Neuronal stem cell (in vitro differentiated cells): Measurements from ENCODE around the gene ABCA12.

ENCODE experiments used
- DNase-seq: peaks from one replicate; pipeline ENCODE4 v3.0.0-alpha.2; 2013; ENCODE audit warnings: low spot score
- H2AFZ ChIP-seq: one replicate; pipeline ENCODE4 v1.6.1; 2013; ENCODE audit warnings: mild to moderate bottlenecking, low read length, inconsistent platforms
- H2AK5ac ChIP-seq: 2 replicates; pipeline ENCODE4 v1.6.1; 2013; ENCODE audit warnings: low read depth, mild to moderate bottlenecking, inconsistent platforms, low read length, moderate library complexity, mixed read lengths
- H2BK120ac ChIP-seq: 2 replicates; pipeline ENCODE4 v1.6.1; 2013; ENCODE audit warnings: low read depth, mild to moderate bottlenecking, inconsistent platforms, low read length, moderate library complexity, mixed read lengths
- H2BK12ac ChIP-seq: one replicate; pipeline ENCODE4 v1.6.1; 2013; ENCODE audit warnings: low read length, inconsistent platforms
- H2BK15ac ChIP-seq: 2 replicates; pipeline ENCODE4 v1.6.1; 2013; ENCODE audit warnings: mild to moderate bottlenecking, low read length, inconsistent platforms, mixed read lengths
- H2BK5ac ChIP-seq: one replicate; pipeline ENCODE4 v1.6.1; 2013; ENCODE audit warnings: inconsistent platforms, mild to moderate bottlenecking, low read length, moderate library complexity
- H3K14ac ChIP-seq: one replicate; pipeline ENCODE4 v1.6.1; 2013; ENCODE audit warnings: low read length, inconsistent platforms
- H3K18ac ChIP-seq: 2 replicates; pipeline ENCODE4 v1.6.1; 2013; ENCODE audit warnings: low read length, inconsistent platforms
- H3K23ac ChIP-seq: 2 replicates; pipeline ENCODE4 v1.6.1; 2013; ENCODE audit warnings: low read depth, mild to moderate bottlenecking, mixed read lengths, low read length, inconsistent platforms; ENCODE audit not compliant: poor library complexity
- H3K27ac ChIP-seq: replicated peaks from 3 replicates; pipeline ENCODE4 v1.5.1; 2013; ENCODE audit warnings: low read length, inconsistent platforms
- H3K27me3 ChIP-seq, 3 experiments: 2 replicates each; pipeline ENCODE4 v1.6.1; 2013; ENCODE audit warnings: low read length in 3 of 3, mild to moderate bottlenecking in 2 of 3, inconsistent platforms in 1 of 3, low read depth in 1 of 3, mixed read lengths in 1 of 3, moderate library complexity in 1 of 3; ENCODE audit not compliant: control insufficient read depth in 3 of 3, insufficient read depth in 3 of 3
- H3K36me3 ChIP-seq, 2 donors: replicated peaks in 1 of 2; 2 replicates each; pipeline ENCODE4 v1.6.1; 2013; ENCODE audit warnings: low read length in 2 of 2; ENCODE audit not compliant: control insufficient read depth in 2 of 2, insufficient read depth in 2 of 2
- H3K4ac ChIP-seq: 2 replicates; pipeline ENCODE4 v1.6.1; 2013; ENCODE audit warnings: inconsistent platforms, mild to moderate bottlenecking, low read length, moderate library complexity
- H3K4me1 ChIP-seq, 2 donors: 1 replicate in 1 of 2; 2 replicates in 1 of 2; pipeline ENCODE4 v1.6.1; 2013; ENCODE audit warnings: low read length in 2 of 2, low read depth in 1 of 2; ENCODE audit not compliant: control insufficient read depth in 2 of 2, insufficient read depth in 1 of 2
- H3K4me2 ChIP-seq: one replicate; pipeline ENCODE4 v1.6.1; 2013; ENCODE audit warnings: mild to moderate bottlenecking, low read length, inconsistent platforms; ENCODE audit not compliant: insufficient read depth, poor library complexity, severe bottlenecking
- H3K4me3 ChIP-seq, 2 donors: 2 replicates each; pipeline ENCODE4 v1.5.1; 2013; ENCODE audit warnings: low read length in 2 of 2, mild to moderate bottlenecking in 2 of 2, inconsistent platforms in 1 of 2, moderate library complexity in 1 of 2
- H3K79me1 ChIP-seq: one replicate; pipeline ENCODE4 v1.6.1; 2013; ENCODE audit warnings: low read depth, mild to moderate bottlenecking, inconsistent platforms, low read length, moderate library complexity
- H3K9ac ChIP-seq: one replicate; pipeline ENCODE4 v1.6.1; 2013; ENCODE audit warnings: mild to moderate bottlenecking, low read depth, low read length, inconsistent platforms; ENCODE audit not compliant: poor library complexity
- H3K9me3 ChIP-seq, 2 donors: replicated peaks in 1 of 2; 2 replicates each; pipeline versions ENCODE3 to v1.6.1; 2013; ENCODE audit warnings: low read length in 2 of 2, mild to moderate bottlenecking in 2 of 2, inconsistent platforms in 1 of 2, low read depth in 1 of 2, mixed read lengths in 1 of 2, moderate library complexity in 1 of 2; ENCODE audit not compliant: control insufficient read depth in 2 of 2, insufficient read depth in 1 of 2
- H4K8ac ChIP-seq: one replicate; pipeline ENCODE4 v1.6.1; 2013; ENCODE audit warnings: low read depth, mild to moderate bottlenecking, inconsistent platforms, low read length, moderate library complexity
- H4K91ac ChIP-seq: one replicate; pipeline ENCODE4 v1.6.1; 2013; ENCODE audit warnings: low read length, low read depth, mild to moderate bottlenecking, inconsistent platforms; ENCODE audit not compliant: poor library complexity
- WGBS, 2 donors: extraction: QIAGEN DNeasy Blood & Tissue Kit; methylation state at CpG; one replicate each; pipeline ENCODE4 v1.1.7; 2013; ENCODE audit warnings: missing lambda C conversion rate in 2 of 2, mixed read lengths in 1 of 2; ENCODE audit not compliant: insufficient read length in 2 of 2, insufficient replicate concordance in 1 of 2; ENCODE audit errors: extremely low coverage in 2 of 2; 5-methylcytosine and 5-hydroxymethylcytosine counted together

The ABCA12 gene

DNA sequence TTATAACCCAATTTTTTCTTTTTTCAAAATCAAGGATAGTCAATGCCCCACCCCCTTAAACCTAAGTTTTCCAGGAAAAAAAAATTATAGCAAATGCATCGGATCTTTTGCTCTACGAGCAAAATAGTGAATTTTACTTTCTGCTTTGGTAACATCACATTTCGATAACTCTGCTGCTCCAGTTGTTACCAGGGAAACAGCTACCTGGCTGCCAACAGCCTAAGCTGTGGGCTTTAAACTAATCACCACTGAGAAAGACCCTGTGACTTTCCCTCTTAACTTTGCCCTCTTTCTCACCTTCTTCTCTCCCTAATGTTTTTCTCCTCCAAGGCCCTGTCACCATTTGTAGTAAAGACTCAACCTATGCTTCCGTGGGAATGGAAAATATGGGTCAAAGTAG lies 145.5 kb downstream of the ABCA12 start:
- no peak for DNase-seq
- no CpG with 5 or more reads among the region's 4 CpGs for whole genome bisulfite sequencing, 2 donors
- H3K9ac ChIP-seq = no peak overlapping the region
- no peak overlapping the region for H3K4ac ChIP-seq
- no peaks in the 10 kb centered on the region for H3K36me3 ChIP-seq
- H3K23ac ChIP-seq = no peak overlapping the region
- H2AK5ac ChIP-seq = no peak overlapping the region
- H2BK120ac ChIP-seq = no peak overlapping the region
- H4K91ac ChIP-seq = no peak overlapping the region
- no peak overlapping the region for H4K8ac ChIP-seq
- no peak overlapping the region for H2BK15ac ChIP-seq
- H3K27ac ChIP-seq = no peak overlapping the region
- no peaks in the 10 kb centered on the region for H3K4me1 ChIP-seq
- H3K79me1 ChIP-seq = no peaks in the 10 kb centered on the region
- H3K14ac ChIP-seq = no peak overlapping the region
- no peak overlapping the region for H2AFZ ChIP-seq
- no peaks in the 10 kb centered on the region for H3K9me3 ChIP-seq
- H2BK12ac ChIP-seq = no peak overlapping the region
- no peak overlapping the region for H3K18ac ChIP-seq
- H3K4me3 ChIP-seq = no peak overlapping the region
- no peaks in the 10 kb centered on the region for H3K27me3 ChIP-seq
- H3K4me2 ChIP-seq = no peak overlapping the region
- H2BK5ac ChIP-seq = no peak overlapping the region

DNA sequence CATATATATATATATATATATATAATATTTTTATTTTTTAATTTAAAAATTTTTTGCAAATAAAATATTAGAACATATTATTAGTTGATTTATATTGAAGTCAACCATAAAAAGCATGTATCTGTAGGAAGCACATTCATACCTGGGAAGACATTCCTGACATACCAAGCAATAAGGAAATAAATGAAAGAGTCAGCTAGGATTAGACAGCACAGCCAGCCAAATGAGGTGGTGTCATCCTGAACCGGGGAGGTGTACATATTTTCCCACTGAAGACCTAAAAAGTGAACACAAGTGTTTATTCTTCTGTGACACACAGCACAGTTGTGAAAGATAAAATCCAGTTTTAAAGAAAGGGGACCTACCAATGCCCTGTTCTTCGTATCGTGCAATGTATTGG lies 149.2 kb downstream of the ABCA12 start:
- no peak overlapping the region for H3K4me3 ChIP-seq
- no peak overlapping the region for H2BK120ac ChIP-seq
- no peak overlapping the region for H3K4ac ChIP-seq
- no peak overlapping the region for H3K4me2 ChIP-seq
- no peaks in the 10 kb centered on the region for H3K9me3 ChIP-seq
- H4K91ac ChIP-seq = no peak overlapping the region
- no peak overlapping the region for H2AK5ac ChIP-seq
- H3K4me1 ChIP-seq = no peaks in the 10 kb centered on the region
- no peak overlapping the region for H3K23ac ChIP-seq
- no peaks in the 10 kb centered on the region for H3K27me3 ChIP-seq
- no peak overlapping the region for H2BK15ac ChIP-seq
- H3K79me1 ChIP-seq = no peaks in the 10 kb centered on the region
- no peak overlapping the region for H3K27ac ChIP-seq
- H2BK5ac ChIP-seq = no peak overlapping the region
- no peak for DNase-seq
- no peaks in the 10 kb centered on the region for H3K36me3 ChIP-seq
- H3K14ac ChIP-seq = no peak overlapping the region
- no peak overlapping the region for H3K9ac ChIP-seq
- no peak overlapping the region for H3K18ac ChIP-seq
- no peak overlapping the region for H2BK12ac ChIP-seq
- H4K8ac ChIP-seq = no peak overlapping the region
- no CpG with 5 or more reads among the region's 3 CpGs for WGBS, 2 donors
- H2AFZ ChIP-seq = no peak overlapping the region

DNA sequence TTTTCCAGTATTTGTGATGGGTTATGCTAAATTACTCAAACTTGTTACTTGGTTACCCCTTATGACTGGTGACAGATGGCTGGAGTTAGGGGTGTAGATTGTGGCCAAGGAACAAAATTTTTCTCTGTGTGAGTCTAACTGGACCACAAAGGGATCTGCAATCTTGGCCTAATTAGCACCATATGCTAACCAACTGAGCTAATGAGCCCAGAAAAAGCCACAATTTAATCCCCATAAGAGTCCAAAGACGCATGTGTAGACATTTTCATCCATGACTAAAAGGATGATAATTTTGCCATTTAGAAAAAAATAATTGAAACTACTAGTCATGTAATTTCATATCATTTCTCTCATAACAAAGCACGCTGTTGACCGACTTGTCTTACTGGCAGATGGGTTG lies 151.2 kb downstream of the ABCA12 start:
- Histone ChIP-seq H4K8ac (no peak overlapping the region), H2BK12ac (no peak overlapping the region), H3K4ac (no peak overlapping the region), H2BK120ac (no peak overlapping the region), H3K27me3 (no peaks in the 10 kb centered on the region), H3K23ac (no peak overlapping the region), H2AK5ac (no peak overlapping the region), H2BK5ac (no peak overlapping the region), H2BK15ac (no peak overlapping the region), H2AFZ (no peak overlapping the region), H3K9ac (no peak overlapping the region), H3K18ac (no peak overlapping the region), H3K4me1 (no peaks in the 10 kb centered on the region), H3K4me3 (no peak overlapping the region), H3K14ac (no peak overlapping the region), H3K9me3 (no peaks in the 10 kb centered on the region), H3K79me1 (no peaks in the 10 kb centered on the region), H3K27ac (no peak overlapping the region), H3K36me3 (no peaks in the 10 kb centered on the region), H3K4me2 (no peak overlapping the region), H4K91ac (no peak overlapping the region)
- no peak for DNase-seq
- no CpG with 5 or more reads among the region's 3 CpGs for WGBS, 2 donors

DNA sequence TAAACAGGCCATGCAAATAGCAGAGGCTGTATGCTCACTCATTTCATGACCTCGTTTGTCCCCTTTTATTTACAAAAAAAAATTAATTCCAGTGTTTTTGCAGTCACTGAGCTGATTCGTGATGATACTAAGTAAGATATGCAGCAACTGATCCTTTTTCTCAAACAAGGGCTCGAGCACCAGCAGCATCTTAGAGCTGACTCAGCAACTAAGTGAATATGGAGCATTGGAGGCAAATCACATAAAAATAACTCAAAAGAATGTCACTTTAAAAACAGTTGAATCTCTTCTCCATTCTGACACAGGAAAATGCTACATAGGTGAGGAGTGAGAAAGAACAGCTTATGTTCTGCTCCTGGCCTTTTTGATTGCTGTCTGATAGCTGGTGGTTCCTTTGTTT lies 152.8 kb downstream of the ABCA12 start:
- Histone ChIP-seq H3K23ac (no peak overlapping the region), H3K18ac (no peak overlapping the region), H3K14ac (no peak overlapping the region), H3K27ac (no peak overlapping the region), H3K27me3 (no peaks in the 10 kb centered on the region), H4K8ac (no peak overlapping the region), H3K4me3 (no peak overlapping the region), H3K4me2 (no peak overlapping the region), H3K4ac (no peak overlapping the region), H4K91ac (no peak overlapping the region), H2BK15ac (no peak overlapping the region), H2AK5ac (no peak overlapping the region), H3K9me3 (no peaks in the 10 kb centered on the region), H3K79me1 (no peaks in the 10 kb centered on the region), H2BK12ac (no peak overlapping the region), H3K36me3 (no peaks in the 10 kb centered on the region), H2BK120ac (no peak overlapping the region), H2BK5ac (no peak overlapping the region), H2AFZ (no peak overlapping the region), H3K4me1 (no peaks in the 10 kb centered on the region), H3K9ac (no peak overlapping the region)
- no CpG with 5 or more reads among the region's 3 CpGs for WGBS, 2 donors
- no peak for DNase-seq
